CD4-positive, alpha-beta T cell treated with Interleukin-15 for 4 hours (primary cell): ENCODE data around the gene SHC2.
"Not testable (repeated sequence)": the region's sequence is repeated elsewhere in the genome, so short reads cannot be mapped to it uniquely, and the experiment has no call there.

Source experiments
- DNase-seq: peaks from one replicate; pipeline ENCODE4 v3.0.0-alpha.2; 2020; ENCODE audit warnings: low spot score

SHC2 gene

DNA sequence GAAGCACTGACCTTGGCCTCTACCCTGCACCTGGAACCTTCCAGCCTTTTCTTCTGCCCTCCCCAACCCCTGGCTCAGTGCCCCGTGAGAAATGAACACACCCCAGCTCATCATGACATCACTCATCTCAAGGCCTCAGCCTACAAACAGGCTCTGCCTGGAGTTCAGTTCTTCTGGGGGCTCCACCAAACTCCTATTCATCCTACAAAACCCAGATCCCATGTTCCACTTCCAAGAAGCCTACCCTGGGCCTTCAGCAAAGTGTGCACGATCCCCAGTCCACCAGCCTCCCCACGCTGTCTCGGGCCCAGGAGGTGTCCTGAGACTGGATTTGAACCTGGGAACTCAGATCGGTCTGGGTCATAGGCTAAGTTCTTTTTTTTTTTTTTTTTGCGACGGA, 9.0 kb upstream of the SHC2 start:
- no peak for DNase-seq

- DNase-seq: no peak
Observed at GRCh38 chr19:468587-469256, 7.9 kb upstream of the SHC2 start.

DNA sequence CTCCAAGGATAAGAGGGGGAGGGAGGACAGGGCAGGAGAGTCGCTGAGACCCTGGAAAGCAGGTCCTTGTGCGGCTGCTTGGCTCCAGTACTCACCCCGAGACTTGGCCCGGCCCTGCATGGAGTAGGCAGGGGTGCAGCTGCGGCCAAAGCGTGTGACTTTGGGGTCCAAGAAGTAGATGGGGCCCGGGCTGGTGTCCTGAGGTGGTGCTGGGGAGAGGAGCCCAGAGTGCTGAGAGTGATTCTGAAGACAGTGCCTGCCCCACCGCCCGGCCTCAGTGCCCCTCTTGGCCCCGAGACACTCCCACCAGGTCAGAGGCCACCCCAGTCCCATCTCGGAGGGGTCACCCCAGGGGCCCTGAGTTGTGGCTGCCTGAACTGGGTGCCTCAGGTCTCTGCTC, 6.7 kb upstream of the SHC2 start:
- DNase-seq: no peak

DNA sequence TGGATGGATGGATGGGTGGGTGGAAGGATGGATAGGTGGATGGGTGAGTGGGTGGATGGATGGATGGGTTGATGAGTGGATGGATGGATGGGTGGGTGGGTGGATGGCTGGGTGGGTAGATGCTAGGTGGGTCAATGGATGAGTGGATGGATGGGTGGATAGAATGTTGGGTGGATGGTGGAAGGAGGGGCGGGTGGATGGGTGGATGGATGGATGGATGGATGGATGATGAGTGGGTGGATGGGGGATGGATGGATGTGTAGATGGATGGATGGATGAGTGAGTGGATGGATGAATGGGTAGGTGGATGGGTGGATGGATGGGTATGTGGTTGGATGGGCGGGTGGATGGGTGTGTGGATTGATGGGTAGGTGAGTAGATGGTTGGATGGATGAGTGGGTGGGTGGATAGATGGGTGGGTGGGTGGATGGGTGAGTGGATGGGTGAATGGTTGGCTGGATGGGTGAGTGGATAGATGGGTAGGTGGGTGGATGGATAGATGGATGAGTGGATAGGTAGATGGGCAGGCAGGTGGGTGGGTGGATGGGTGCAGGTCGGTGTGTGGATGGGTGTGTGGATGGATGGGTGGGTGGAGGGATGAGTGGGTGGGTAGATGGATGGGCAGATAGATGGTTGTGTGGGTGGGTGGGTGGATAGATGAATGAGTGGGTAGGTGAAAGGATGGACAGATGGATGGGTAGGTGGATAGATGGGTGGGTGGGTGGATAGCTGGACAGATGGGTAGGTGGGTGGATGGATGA, 4.4 kb upstream of the SHC2 start:
- no peak for DNase-seq

DNA sequence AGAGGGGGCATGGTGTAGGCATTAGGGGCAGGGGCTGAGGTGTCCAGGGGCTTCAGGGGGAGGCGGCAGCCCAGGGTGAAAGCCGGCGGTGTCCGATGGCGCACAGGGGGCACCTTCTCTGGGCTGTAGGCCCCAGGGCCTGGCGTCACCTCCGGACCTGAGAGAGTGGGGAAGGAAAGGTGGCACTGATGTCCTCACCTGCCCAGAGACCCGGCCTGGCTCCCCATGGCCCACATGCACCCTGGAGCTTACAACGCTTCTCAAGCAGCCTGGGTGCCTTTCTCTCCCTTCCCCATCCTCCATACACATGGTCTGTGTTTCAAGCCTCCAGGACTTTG, 3.3 kb upstream of the SHC2 start:
- DNase-seq: no peak

DNA sequence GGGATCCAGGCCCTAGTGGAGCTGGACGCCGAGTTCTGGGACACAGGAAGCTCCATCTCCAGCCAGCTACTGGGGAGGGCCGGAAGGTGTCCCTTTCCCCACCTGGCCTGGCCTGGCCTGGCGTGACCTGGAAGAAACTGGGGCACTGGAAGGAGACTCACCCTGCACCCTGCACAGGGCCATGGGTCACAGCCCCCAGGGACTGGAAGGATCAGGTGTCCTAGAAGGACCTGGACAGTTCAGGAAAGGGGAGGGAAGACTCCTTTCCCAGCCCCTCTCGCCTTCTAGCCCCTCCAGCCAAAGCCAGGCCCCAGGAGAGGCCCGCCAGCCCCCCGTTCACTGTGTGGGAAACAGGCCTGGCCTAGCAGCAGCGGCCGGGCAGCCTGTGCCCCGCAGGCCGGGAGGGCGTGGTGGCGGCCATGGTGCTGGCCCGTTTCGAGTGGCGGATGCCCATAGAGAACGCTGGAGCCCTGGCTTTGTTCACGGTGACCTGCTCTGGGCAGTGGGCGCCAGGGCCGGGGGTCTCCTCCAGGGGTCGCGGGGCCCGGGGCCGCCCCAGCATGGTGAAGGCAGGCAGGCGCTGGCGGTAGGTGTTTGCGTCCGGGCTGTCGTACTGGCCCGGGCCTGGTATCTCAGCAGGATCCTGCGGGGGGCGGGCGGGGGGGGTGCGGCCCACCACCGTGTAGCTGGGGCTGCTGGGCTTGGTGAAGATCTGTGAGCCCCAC, 2.8 kb upstream of the SHC2 start:
- DNase-seq: no peak

DNA sequence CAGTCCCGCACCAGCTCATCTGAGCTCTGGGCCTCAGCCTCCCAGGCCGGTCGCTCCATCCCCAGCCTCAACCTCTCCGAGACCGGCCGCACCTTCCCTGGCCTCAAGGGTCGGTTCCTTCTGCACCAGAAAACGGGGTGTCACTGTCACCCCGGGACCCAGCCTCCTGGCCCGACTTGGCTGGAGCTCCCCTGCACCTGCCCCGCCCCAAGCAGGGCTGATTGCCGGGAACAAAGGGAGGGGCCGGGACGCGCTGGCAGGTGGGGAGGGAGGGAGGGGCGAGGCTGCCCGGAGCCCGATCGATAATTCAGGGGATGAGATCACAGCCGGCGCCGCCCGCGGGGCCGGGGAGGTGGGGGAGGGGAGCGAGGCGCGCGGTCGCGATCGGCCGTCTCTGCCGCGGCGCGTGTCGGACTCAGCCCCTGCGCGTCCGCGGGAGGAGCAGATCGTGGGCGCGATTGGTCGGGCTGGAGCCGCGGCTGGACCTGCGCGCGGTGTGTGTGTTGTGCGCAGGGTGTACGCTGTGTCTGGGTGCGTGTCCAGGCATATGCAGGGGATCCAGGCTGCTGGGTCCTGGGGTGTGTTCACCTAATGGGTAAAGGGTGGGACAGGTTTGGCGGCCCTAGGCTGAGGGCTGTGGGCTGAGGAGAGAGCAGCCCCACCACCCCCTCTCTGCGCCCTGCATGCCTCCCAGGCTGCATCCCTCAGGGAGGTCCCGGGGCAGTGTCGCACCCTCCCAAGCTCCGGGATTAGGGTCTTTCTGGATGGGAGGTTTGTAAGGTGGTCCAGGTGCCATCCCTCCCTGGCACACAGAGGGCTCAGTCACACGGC, 1.1 kb upstream of the SHC2 start:
- no peak for DNase-seq

DNA sequence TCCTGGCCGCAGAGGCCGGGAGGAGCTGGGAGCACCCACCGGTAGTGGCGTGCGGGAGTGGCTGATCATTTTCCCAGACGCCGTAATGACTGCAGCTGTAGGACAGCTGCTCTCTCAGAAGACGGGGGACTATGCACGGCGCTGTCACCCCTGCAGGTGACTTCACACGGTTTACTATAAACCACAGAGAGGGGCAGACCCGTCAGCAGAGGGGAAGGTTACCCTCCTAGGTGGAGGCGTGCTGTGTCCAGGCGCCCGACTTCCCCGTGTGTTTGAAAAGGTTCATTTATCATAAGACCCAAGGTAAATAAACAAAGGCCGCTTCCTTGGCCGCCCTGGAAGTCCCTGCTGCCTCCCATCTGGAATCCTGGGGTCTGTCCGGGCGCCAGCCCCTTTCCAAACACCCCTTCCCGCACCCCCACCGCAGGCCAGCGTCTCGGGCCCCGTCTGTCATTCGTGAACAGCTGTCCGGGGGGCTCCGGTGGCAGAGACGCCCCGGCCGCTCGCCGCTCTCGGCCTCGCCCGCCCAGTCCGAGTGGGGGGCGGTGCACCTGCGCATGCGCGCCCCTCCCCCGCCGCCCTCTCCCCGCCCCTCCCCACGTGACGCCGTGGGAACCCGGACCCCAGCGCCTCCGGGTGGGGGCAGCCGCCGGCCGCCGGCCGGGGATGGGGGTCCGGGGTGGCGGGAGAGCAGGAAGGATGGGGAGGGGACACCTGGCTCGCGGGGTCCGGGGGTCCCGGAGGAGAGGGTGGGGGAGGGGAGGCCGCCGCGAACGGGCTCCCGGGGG, 915 bp downstream of the SHC2 start:
- no peak for DNase-seq

DNA sequence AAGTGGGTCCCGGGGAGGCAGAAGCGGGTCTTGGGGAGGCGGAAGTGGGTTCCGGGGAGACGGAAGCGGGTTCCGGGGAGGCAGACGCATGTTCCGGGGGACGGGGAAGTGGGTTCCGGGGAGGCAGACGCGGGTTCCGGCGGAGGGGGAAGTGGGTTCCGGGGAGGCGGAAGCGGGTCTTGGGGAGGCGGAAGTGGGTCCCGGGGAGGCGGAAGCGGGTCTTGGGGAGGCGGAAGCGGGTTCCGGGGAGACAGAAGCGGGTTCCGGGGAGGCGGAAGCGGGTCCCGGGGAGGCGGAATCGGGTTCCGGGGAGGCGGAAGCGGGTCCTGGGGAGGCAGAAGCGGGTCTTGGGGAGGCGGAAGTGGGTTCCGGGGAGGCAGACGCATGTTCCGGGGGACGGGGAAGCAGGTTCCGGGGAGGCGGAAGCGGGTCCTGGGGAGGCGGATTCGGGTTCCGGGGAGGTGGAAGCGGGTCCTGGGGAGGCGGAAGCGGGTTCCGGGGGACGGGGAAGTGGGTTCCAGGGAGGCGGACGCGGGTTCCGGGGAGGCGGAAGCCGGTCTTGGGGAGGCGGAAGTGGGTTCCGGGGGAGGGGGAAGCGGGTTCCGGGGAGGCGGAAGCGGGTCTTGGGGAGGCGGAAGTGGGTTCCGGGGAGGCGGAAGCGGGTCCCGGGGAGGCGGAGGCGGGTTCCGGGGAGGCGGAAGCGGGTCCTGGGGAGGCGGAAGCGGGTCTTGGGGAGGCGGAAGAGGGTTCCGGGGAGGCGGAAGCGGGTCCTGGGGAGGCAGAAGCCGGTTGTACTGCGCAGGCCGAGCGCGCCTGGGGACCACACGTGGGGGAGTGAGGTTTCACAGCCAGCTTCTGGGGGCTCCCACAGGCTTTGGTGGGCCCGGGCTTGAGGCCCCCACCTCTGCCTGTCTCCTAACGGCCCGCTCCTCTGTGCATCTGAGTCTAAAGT, 2.5 kb downstream of the SHC2 start:
- no peak for DNase-seq

DNA sequence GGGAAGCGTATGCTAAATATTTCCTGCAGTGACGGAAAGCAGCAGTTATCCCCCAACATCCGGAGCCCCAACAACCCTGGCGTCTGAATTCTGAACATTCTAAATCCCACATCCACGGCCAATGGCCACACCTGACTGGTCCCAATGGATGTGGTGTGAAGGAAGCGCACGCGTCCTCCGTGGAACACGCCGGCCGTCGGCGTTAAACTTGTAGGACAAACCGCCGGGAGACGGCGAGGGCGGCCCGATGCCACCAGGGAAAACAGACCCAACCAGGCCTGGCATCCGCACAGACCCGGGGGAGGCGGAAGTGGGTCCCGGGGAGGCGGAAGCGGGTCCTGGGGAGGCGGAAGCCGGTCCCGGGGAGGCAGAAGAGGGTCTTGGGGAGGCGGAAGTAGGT, 3.2 kb downstream of the SHC2 start:
- no peak for DNase-seq

- no peak for DNase-seq
Observed at GRCh38 chr19:456547-457110, 4.2 kb downstream of the SHC2 start.

GRCh38 chr19:455851-456546, 4.8 kb downstream of the SHC2 start:
- DNase-seq: no peak

GRCh38 chr19:455031-455705, 5.7 kb downstream of the SHC2 start:
- DNase-seq: no peak

- DNase-seq: no peak
Observed at GRCh38 chr19:453606-454005, 7.2 kb downstream of the SHC2 start.

DNA sequence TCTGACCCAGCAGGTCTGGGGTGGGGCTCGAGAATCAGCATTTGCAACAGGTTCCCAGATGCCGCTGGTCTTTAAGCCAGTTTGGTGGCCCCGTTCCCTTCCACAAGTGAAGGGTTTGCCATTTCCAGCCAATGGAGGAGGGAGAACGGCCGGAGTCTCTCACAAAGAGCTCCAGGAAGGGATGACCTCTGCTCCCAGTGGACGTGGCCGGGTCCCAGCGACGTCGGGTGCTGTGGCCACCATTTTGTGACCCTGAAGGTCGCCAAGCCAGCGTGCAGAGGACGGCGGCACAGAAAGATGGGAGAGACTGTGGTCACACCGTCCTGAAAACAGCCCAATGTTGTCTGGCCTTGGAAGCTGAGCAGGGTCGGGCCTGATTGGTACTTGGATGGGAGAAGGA, 8.0 kb downstream of the SHC2 start:
- DNase-seq: no peak

- not testable (repeated sequence) for DNase-seq
Observed at GRCh38 chr19:450912-451481, 9.8 kb downstream of the SHC2 start.

- no peak for DNase-seq
Observed at GRCh38 chr19:449916-450315, 10.9 kb downstream of the SHC2 start.

DNA sequence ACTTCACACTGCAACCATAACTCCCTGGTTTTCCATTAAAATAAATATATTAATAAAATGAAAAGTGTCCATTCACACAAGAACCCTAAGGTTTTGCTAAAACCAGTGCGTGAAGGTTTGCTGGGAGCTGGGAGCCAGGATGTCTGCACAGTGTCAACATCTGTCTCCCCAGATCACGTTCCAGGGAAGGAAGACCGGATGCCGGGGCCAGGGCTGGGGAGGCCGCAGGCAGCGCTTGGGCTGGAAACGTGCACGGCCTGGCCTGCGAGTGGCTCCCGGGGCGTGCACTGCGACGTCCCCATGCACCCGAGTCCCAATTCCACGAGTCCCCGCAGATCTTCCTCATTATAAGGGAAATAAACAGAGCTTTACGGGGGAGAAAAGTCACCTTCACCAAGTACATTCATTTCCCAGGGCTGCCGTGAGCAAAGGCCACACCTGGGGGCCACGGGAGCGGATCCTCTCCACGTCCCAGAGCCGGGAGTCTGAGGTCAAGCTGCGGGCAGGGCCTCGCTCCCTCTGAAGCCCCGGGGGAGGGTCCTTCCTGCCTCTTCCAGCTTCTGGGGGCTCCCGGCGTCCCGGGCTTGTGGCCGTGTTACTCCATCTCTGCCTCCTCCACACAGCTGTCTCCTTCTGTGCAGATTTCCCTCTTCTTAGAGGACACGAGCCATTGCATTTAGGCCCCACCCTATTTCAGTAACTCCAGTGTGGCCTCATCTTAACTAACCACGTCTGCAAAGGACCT, 12.8 kb downstream of the SHC2 start:
- DNase-seq: no peak
